ENCODE results near the gene PAK1IP1. TPM values are rescaled to one million over a fixed set of nuclear protein-coding genes. Genes with fewer than 3 reads are reported as not detected.

Gene PAK1IP1, protein sequence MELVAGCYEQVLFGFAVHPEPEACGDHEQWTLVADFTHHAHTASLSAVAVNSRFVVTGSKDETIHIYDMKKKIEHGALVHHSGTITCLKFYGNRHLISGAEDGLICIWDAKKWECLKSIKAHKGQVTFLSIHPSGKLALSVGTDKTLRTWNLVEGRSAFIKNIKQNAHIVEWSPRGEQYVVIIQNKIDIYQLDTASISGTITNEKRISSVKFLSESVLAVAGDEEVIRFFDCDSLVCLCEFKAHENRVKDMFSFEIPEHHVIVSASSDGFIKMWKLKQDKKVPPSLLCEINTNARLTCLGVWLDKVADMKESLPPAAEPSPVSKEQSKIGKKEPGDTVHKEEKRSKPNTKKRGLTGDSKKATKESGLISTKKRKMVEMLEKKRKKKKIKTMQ
- total RNA-seq (10 to 100 TPM in 3 of 4 donors, 1 to 10 TPM in 1; 9.5 to 22.6 (median 18.3) TPM), polyA plus RNA-seq (10 to 100 TPM; 22.0 to 44.1 (median 25.2) TPM)
- long read RNA-seq, donor 1, transcript PAK1IP1-201 (10 exons, 1,800 nt): major isoform, 18 of 22 reads
- long read RNA-seq, donor 1, partial matches to known transcripts: 0 of 22 reads
- long read RNA-seq, donor 1, other reads (novel, unspliced or antisense): 4 of 22 reads
- long read RNA-seq, donor 2, transcript PAK1IP1-201 (10 exons, 1,800 nt): major isoform, 31 of 41 reads
- long read RNA-seq, donor 2, partial matches to known transcripts: 1 of 41 reads
- long read RNA-seq, donor 2, other reads (novel, unspliced or antisense): 9 of 41 reads

DNA sequence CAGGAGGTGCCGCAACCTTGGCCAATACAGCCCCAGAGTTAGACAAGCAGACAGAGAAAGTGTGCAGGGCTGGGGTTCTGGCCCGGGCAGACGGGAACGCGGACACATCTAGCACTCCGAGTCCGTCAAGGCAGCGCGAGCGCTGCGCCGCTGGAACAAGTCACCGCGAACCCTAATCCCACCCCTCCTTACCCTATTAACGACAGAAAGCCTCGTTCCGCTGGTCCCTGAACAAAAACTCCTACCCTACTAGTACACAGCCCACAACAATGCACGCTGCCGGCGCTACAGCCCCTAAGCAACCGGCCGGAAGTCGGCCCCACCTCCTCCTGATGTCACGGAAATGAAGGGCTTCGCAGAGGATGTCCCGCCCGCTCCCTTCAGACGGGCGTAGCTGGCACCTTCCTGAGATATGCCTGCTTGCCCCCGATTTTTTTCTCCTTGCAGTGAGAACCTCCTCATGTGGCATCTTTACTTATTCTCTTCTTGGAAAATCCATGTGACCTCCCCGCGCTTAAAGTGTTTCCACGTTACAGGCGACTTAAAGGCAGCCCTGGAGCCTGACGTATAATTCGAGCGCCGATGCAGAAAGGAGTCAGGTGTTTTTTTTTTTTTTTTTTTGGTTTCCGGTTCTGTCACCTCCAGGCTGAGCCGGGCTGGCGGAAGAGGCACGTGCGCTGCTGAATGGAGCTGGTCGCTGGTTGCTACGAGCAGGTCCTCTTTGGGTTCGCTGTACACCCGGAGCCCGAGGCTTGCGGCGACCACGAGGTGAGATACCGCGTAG, at the start of gene PAK1IP1, which contains the start of gene C6orf52:
Gene PAK1IP1 (plus strand): TSS at position 671 of the 784 bp plus-strand sequence. CDS start 14 bp downstream, at position 685.
Gene C6orf52 (minus strand): TSS at position 315 of the 784 bp plus-strand sequence. CDS start 7,066 bp downstream, outside the sequence.
- Histone ChIP-seq H3K4me3 (peak within 1 kb of the TSS; percentile 89), H3K36me3 (ENCODE audit: insufficient read depth in 1 of 2, low read depth in 1 of 2) (peaks cover 4 to 24% of the 10 kb centered on the region in 2 donors), H3K4me1 (peaks cover 27% of the 10 kb centered on the region), H3K27me3 (ENCODE audit: insufficient read depth in 3 of 3, low read length in 2 of 3) (no peaks in the 10 kb centered on the region), H3K27ac (peak within 1 kb of the TSS; percentile 88), H3K9me3 (no peaks in the 10 kb centered on the region)
- ATAC-seq (peak; percentile 98 to 99 (median 99)), DNase-seq (peak; percentile 92 to 96)
- 0% methylated on average over 53 of the region's 53 CpGs for WGBS, 3 donors
- TF ChIP-seq CTCF (IDR thresholded peaks at IDR 0.05): no peak
- intact Hi-C loops (cut with DNase I): loop anchor here (1.0 to 2.0 kb wide), 3 partner anchors 28 to 184 kb away; partner anchors contain the start of gene TMEM14C (in 1 of the 2)

- ATAC-seq (no peak), DNase-seq (no peak)
- no peak for TF ChIP-seq CTCF (IDR thresholded peaks at IDR 0.05)
- peaks cover 3% of the 10 kb centered on the region for H3K4me1 ChIP-seq
- no peak overlapping the region for H3K4me3 ChIP-seq
- H3K27ac ChIP-seq: no peak overlapping the region
- H3K27me3 ChIP-seq (ENCODE audit: insufficient read depth in 3 of 3, low read length in 2 of 3): no peaks in the 10 kb centered on the region
- H3K9me3 ChIP-seq: no peaks in the 10 kb centered on the region
- H3K36me3 ChIP-seq (ENCODE audit: insufficient read depth in 1 of 2, low read depth in 1 of 2): no peaks in the 10 kb centered on the region
- intact Hi-C loops (cut with DNase I): no loop called here
- 71 to 72% (median 71%) methylated on average over 12 of the region's 12 CpGs for WGBS, 3 donors
These were observed 39.2 kb upstream of the PAK1IP1 start for GRCh38 chr6:10655508-10656055.

GRCh38 chr6:10658910-10659698, 35.7 kb upstream of the PAK1IP1 start:
- H3K4me3 ChIP-seq: no peak overlapping the region
- intact Hi-C loops (cut with DNase I): no loop called here
- ATAC-seq: peak in 1 of 4 donors; percentile 21
- no peak for TF ChIP-seq CTCF (IDR thresholded peaks at IDR 0.05)
- H3K4me1 ChIP-seq: peaks cover 3% of the 10 kb centered on the region
- no peak for DNase-seq
- no peaks in the 10 kb centered on the region for H3K27me3 ChIP-seq (ENCODE audit: insufficient read depth in 3 of 3, low read length in 2 of 3)
- 72 to 83% (median 81%) methylated on average over 22 to 24 of the region's 24 CpGs for whole genome bisulfite sequencing, 3 donors
- no peaks in the 10 kb centered on the region for H3K9me3 ChIP-seq
- H3K36me3 ChIP-seq (ENCODE audit: insufficient read depth in 1 of 2, low read depth in 1 of 2): no peaks in the 10 kb centered on the region
- H3K27ac ChIP-seq: no peak overlapping the region

Measured in psoas muscle (tissue), 8 donors.